ENCODE data around the gene OR4F6.
A peak's percentile ranks its signal among the peaks of the same experiment; 100 is the strongest.

Gene OR4F6

DNA sequence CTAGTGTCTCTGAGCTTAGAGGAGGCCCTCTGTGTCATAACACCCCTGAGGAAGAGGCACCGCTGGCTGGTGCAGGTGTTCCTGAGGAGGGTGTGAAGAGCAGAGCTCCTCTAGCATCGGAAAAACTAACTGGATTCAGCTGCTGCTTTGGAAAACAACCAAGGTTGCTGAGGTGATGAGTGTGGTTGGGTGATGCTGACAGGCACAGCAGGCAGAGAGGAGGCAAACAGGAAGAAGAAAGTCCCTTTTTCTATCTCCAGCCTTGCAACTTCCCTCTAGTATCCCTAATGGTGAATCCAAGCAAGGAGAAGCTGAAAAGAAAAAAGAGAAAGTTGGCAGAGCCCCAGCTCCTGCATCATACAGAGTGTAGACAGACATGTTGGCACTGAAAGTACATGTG lies 4.9 kb downstream of the OR4F6 start:
- TF ChIP-seq SIN3A (IDR thresholded peaks at IDR 0.05; ENCODE audit: borderline replicate concordance, insufficient read depth, low read length) (no peak), TAF1 (IDR thresholded peaks at IDR 0.05; ENCODE audit: borderline replicate concordance, insufficient read depth, low read length) (no peak), FOXP2 (optimal IDR thresholded peaks at IDR 0.05; ENCODE audit: borderline replicate concordance, extremely low read depth, extremely low read length, insufficient read depth) (no peak), POLR2AphosphoS5 (IDR thresholded peaks at IDR 0.05; ENCODE audit: low read depth, low read length) (no peak)
- TF ChIP-seq, protein P1, sequence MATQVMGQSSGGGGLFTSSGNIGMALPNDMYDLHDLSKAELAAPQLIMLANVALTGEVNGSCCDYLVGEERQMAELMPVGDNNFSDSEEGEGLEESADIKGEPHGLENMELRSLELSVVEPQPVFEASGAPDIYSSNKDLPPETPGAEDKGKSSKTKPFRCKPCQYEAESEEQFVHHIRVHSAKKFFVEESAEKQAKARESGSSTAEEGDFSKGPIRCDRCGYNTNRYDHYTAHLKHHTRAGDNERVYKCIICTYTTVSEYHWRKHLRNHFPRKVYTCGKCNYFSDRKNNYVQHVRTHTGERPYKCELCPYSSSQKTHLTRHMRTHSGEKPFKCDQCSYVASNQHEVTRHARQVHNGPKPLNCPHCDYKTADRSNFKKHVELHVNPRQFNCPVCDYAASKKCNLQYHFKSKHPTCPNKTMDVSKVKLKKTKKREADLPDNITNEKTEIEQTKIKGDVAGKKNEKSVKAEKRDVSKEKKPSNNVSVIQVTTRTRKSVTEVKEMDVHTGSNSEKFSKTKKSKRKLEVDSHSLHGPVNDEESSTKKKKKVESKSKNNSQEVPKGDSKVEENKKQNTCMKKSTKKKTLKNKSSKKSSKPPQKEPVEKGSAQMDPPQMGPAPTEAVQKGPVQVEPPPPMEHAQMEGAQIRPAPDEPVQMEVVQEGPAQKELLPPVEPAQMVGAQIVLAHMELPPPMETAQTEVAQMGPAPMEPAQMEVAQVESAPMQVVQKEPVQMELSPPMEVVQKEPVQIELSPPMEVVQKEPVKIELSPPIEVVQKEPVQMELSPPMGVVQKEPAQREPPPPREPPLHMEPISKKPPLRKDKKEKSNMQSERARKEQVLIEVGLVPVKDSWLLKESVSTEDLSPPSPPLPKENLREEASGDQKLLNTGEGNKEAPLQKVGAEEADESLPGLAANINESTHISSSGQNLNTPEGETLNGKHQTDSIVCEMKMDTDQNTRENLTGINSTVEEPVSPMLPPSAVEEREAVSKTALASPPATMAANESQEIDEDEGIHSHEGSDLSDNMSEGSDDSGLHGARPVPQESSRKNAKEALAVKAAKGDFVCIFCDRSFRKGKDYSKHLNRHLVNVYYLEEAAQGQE (IDR thresholded peaks at IDR 0.05; ENCODE audit: insufficient read depth in 1 of 2, low read depth in 2 of 2, low read length in 2 of 2) = no peak

DNA sequence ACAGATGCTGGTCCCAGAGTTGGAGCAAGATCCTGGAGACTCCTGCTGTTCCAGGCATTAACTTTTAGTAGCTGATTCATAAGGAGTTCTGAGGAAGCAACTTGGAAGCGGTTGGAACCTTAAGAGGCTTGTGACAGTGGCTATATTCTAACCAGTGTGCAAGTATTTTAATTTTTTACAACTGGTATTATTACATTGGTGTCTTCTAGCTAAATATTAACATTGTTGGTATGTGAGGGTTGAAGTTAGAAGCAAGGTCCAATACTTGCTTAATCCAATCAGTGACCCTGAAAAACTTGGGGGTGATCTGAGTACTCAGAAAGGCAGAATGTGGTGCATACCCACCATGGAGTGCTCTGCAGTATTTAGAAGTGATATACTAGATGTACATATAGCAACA lies 7.1 kb downstream of the OR4F6 start:
- TF ChIP-seq TAF1 (IDR thresholded peaks at IDR 0.05; ENCODE audit: borderline replicate concordance, insufficient read depth, low read length) (no peak), POLR2AphosphoS5 (IDR thresholded peaks at IDR 0.05; ENCODE audit: low read depth, low read length) (no peak), FOXP2 (optimal IDR thresholded peaks at IDR 0.05; ENCODE audit: borderline replicate concordance, extremely low read depth, extremely low read length, insufficient read depth) (no peak), SIN3A (IDR thresholded peaks at IDR 0.05; ENCODE audit: borderline replicate concordance, insufficient read depth, low read length) (no peak)
- TF ChIP-seq, protein P1 (IDR thresholded peaks at IDR 0.05; ENCODE audit: insufficient read depth in 1 of 2, low read depth in 2 of 2, low read length in 2 of 2) = no peak

DNA sequence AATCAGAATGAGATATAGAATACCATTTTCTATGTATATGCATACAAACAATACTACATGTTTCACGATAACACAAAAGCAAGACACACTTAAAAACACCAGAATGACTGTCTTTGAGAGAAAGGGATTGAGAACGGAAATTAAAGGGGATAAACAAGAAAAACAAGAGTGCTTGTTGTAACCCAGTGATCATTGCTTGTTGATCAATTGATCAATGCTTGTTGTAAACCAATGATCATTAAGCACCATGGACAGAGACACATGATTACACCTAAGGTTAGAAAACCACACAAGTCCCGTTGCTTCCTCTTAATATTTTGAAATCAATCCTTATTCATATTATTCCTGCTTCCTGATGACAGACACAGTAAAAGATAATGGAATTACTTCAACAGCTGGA lies 7.6 kb downstream of the OR4F6 start:
- no peak for TF ChIP-seq SIN3A (IDR thresholded peaks at IDR 0.05; ENCODE audit: borderline replicate concordance, insufficient read depth, low read length)
- TF ChIP-seq, protein P1 (IDR thresholded peaks at IDR 0.05; ENCODE audit: insufficient read depth in 1 of 2, low read depth in 2 of 2, low read length in 2 of 2) = peak; percentile 82 to 92

DNA sequence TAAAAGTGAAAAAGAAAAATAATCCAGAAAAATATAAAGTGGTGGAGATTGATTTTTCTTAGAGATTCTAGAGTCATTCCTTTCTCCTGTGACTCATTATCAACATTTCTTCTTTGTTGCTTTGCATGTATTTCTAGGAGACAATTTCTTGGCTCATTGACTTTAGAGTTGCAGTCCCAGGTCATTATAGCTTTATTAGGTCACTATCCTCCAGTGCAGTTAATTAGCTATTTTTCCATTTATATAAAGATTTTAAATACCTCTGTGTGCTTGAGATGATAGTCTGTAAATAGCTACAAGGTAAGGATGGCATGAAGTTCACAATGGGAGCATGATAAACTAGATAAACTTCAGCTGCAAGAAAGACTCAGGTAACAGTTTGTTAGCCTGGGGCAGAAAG lies 8.6 kb downstream of the OR4F6 start, which contains the start of gene OR4F15:
OR4F15 (plus strand) TSS at position 301 of the 400 bp plus-strand sequence. CDS start 5,985 bp downstream, outside the sequence.
- TF ChIP-seq FOXP2 (optimal IDR thresholded peaks at IDR 0.05; ENCODE audit: borderline replicate concordance, extremely low read depth, extremely low read length, insufficient read depth) (no peak), SIN3A (IDR thresholded peaks at IDR 0.05; ENCODE audit: borderline replicate concordance, insufficient read depth, low read length) (no peak), POLR2AphosphoS5 (IDR thresholded peaks at IDR 0.05; ENCODE audit: low read depth, low read length) (no peak), TAF1 (IDR thresholded peaks at IDR 0.05; ENCODE audit: borderline replicate concordance, insufficient read depth, low read length) (no peak)
- TF ChIP-seq, protein P1 (IDR thresholded peaks at IDR 0.05; ENCODE audit: insufficient read depth in 1 of 2, low read depth in 2 of 2, low read length in 2 of 2) = no peak

All from PFSK-1 (cell line).